GM12878 (cell line): ENCODE data around the gene ABCA10. TPM values are rescaled to one million over a fixed set of nuclear protein-coding genes. Genes with fewer than 3 reads are reported as not detected.

Experiments used
- ATAC-seq: fragments of 200-7000 bp; cut with Tn5 transposase; 3 replicates; pipeline ENCODE4 v1.9.1; 2020; ENCODE audit warnings: mild to moderate bottlenecking, moderate library complexity
- BruUV-seq: library from RNA; stranded (reverse); fragments of 400-500 nt; replicated peaks from 2 replicates; lab custom pipeline; 2021; lab: Mats Ljungman, UMichigan
- CTCF ChIA-PET: fragments of 300-600 bp; sonication (Branson Sonifier 250); formaldehyde crosslinking; extraction: SDS; loops from one replicate; lab custom pipeline; 2021; ENCODE audit warnings: inconsistent platforms; lab: Yijun Ruan, JAX
- POLR2A ChIA-PET: fragments of 350-600 bp; formaldehyde crosslinking; extraction: SDS; loops from one replicate; lab custom pipeline; 2021; ENCODE audit warnings: inconsistent platforms; lab: Charles Lee
- RAD21 ChIA-PET: fragments of 300-600 bp; sonication (Branson Sonifier 250); formaldehyde crosslinking; loops from one replicate; lab custom pipeline; 2023; ENCODE audit warnings: antibody characterized with exemption; ENCODE audit not compliant: unreplicated experiment; lab: Charles Lee
- SMC1A ChIA-PET: fragments of 300-600 bp; sonication (Branson Sonifier 250); formaldehyde crosslinking; loops from one replicate; lab custom pipeline; 2023; ENCODE audit not compliant: unreplicated experiment, uncharacterized antibody; lab: Charles Lee
- DNase-seq: peaks from one replicate; pipeline ENCODE4 v3.0.0-alpha.2; 2011; ENCODE audit warnings: low read depth, low spot score
- FAIRE-seq: peaks from 3 replicates; lab custom pipeline; 2011; peaks lifted over from hg19 to GRCh38; lab: Jason Lieb, UNC
- H2AFZ ChIP-seq: 2 replicates; pipeline ENCODE4 v1.6.0; 2011; ENCODE audit warnings: low read depth, low read length, control low read depth; ENCODE audit not compliant: control insufficient read depth
- H3K27ac ChIP-seq: 2 replicates; pipeline ENCODE4 v1.5.1; 2011; ENCODE audit warnings: control low read depth; ENCODE audit not compliant: control insufficient read depth, insufficient read depth
- H3K27me3 ChIP-seq, 2 experiments: replicated peaks in 1 of 2; 2 replicates each; pipeline versions ENCODE4 v1.6.0 to v1.6.1; 2011; ENCODE audit warnings: low read length in 1 of 2; ENCODE audit not compliant: control insufficient read depth in 2 of 2, insufficient read depth in 2 of 2
- H3K36me3 ChIP-seq, 2 experiments: 2 replicates each; pipeline ENCODE4 v1.5.1; 2011; ENCODE audit warnings: low read length in 1 of 2; ENCODE audit not compliant: control insufficient read depth in 2 of 2, insufficient read depth in 2 of 2
- H3K4me1 ChIP-seq: 2 replicates; pipeline ENCODE4 v1.6.1; 2011; ENCODE audit warnings: mild to moderate bottlenecking, low read length, moderate library complexity, mixed read lengths; ENCODE audit not compliant: control insufficient read depth, insufficient read depth
- H3K4me2 ChIP-seq: 2 replicates; pipeline ENCODE4 v1.6.0; 2011; ENCODE audit warnings: control low read depth; ENCODE audit not compliant: control insufficient read depth, insufficient read depth
- H3K4me3 ChIP-seq: fragments of 200-600 bp; sonication (generic); 2 replicates; pipeline ENCODE4 v1.5.1; 2016
- H3K79me2 ChIP-seq: 2 replicates; pipeline ENCODE4 v1.6.0; 2011; ENCODE audit warnings: low read length; ENCODE audit not compliant: control insufficient read depth, insufficient read depth
- H3K9ac ChIP-seq: 2 replicates; pipeline ENCODE4 v1.8.0; 2011; ENCODE audit warnings: low read length, control low read depth, mixed read lengths; ENCODE audit not compliant: control insufficient read depth, insufficient read depth
- H3K9me3 ChIP-seq: replicated peaks from 3 replicates; pipeline ENCODE4 v1.5.1; 2011; ENCODE audit warnings: mild to moderate bottlenecking, low read length; ENCODE audit not compliant: control insufficient read depth, insufficient read depth
- H4K20me1 ChIP-seq: 2 replicates; pipeline ENCODE4 v1.6.0; 2011; ENCODE audit not compliant: control insufficient read depth, insufficient read depth
- ATF3 ChIP-seq: IDR thresholded peaks from 2 replicates; pipeline ENCODE4 v1.6.1; 2011; ENCODE audit warnings: low read depth, mild to moderate bottlenecking, low read length, moderate library complexity, borderline replicate concordance; ENCODE audit errors: extremely low read depth
- CREM ChIP-seq: IDR thresholded peaks from 2 replicates; pipeline ENCODE4 v1.6.1; 2014; ENCODE audit warnings: antibody characterized with exemption, low read depth
- ESRRA ChIP-seq: IDR thresholded peaks from 2 replicates; pipeline ENCODE4 v1.6.1; 2012; ENCODE audit warnings: mild to moderate bottlenecking, low read length, improper control_type of control experiment
- NBN ChIP-seq: fragments of 450-650 bp; IDR thresholded peaks from 2 replicates; pipeline ENCODE4 v1.6.1; 2016
- PAX8 ChIP-seq: fragments of 450-650 bp; IDR thresholded peaks from 2 replicates; pipeline ENCODE4 v1.6.1; 2017; ENCODE audit warnings: mild to moderate bottlenecking, moderate library complexity
- SMAD1 ChIP-seq: fragments of 450-650 bp; IDR thresholded peaks from 2 replicates; pipeline ENCODE4 v1.6.1; 2018; ENCODE audit warnings: mild to moderate bottlenecking, low read depth; ENCODE audit not compliant: partially characterized antibody
- SMAD5 ChIP-seq: IDR thresholded peaks from 2 replicates; pipeline ENCODE4 v1.6.1; 2016; ENCODE audit warnings: antibody characterized with exemption, low read depth
- STAT1 ChIP-seq: fragments of 450-650 bp; conservative IDR thresholded peaks from 2 replicates; pipeline ENCODE4 v1.6.1; 2014; ENCODE audit warnings: antibody characterized with exemption, mild to moderate bottlenecking
- ZNF24 ChIP-seq: fragments of 450-650 bp; IDR thresholded peaks from 2 replicates; pipeline ENCODE4 v1.6.1; 2017; ENCODE audit warnings: antibody characterized with exemption, mild to moderate bottlenecking
- ZNF384 ChIP-seq: IDR thresholded peaks from 2 replicates; pipeline ENCODE4 v1.6.1; 2012; ENCODE audit warnings: low read depth, mild to moderate bottlenecking, low read length, improper control_type of control experiment, borderline replicate concordance
- ZNF622 ChIP-seq: fragments of 450-650 bp; IDR thresholded peaks from 2 replicates; pipeline ENCODE4 v1.6.1; 2017; ENCODE audit warnings: mild to moderate bottlenecking, inconsistent platforms
- WGBS: methylation state at CpG from one replicate; pipeline ENCODE4 v1.1.6; 2016; ENCODE audit warnings: low lambda C conversion rate; ENCODE audit not compliant: insufficient replicate concordance, insufficient coverage; ENCODE audit errors: missing lambda C conversion rate; 5-methylcytosine and 5-hydroxymethylcytosine counted together
- in situ Hi-C: fragments of 300-500 bp; cut with MboI; formaldehyde crosslinking; loops from 9 replicates; pipeline ENCODE4 v1.14.3; 2018; ENCODE audit warnings: mixed read lengths
- intact Hi-C: fragments of 100-400 bp; cut with micrococcal nuclease; formaldehyde crosslinking; loops from one replicate; pipeline ENCODE4 v1.14.2; 2022; ENCODE audit not compliant: unreplicated experiment
- polyA plus RNA-seq, 11 experiments: library from polyadenylated mRNA; depleted of rRNA in 4 of 11; unstranded in 6 of 11; stranded (reverse) in 5 of 11; fragments of >200 nt; fragmentation: Nextera tagmentation in 4 of 11; fragmentation: Illumina TruSeq in 1 of 11; extraction: Ambion mirVana in 4 of 11; extraction: Trizol in 1 of 11; gene quantifications; 1 replicate in 1 of 11; 2 replicates in 10 of 11; pipeline versions ENCODE4 v1.2.1 to v1.2.3, GENCODE V29; 2011 to 2016; ENCODE audit warnings: inconsistent platforms in 2 of 11, missing spikeins in 2 of 11, low read depth in 1 of 11
- total RNA-seq, 4 experiments: library from RNA; depleted of rRNA in 3 of 4; stranded (reverse); fragments of >200 nt in 3 of 4; fragmentation: Illumina TruSeq in 1 of 4; extraction: Trizol in 1 of 4; gene quantifications; 2 replicates each; pipeline versions ENCODE4 v1.2.1 to v1.2.3, GENCODE V29; 2013 to 2021
- TF ChIP-seq, protein P1 (sequence below): fragments of 450-650 bp; IDR thresholded peaks from 2 replicates; pipeline ENCODE4 v1.6.1; 2016; ENCODE audit warnings: mild to moderate bottlenecking, moderate library complexity, borderline replicate concordance
- TF ChIP-seq, protein P2 (sequence below): IDR thresholded peaks from 2 replicates; pipeline ENCODE4 v1.6.1; 2012; ENCODE audit warnings: low read depth, low read length, improper control_type of control experiment

The ABCA10 gene
- total and polyA plus RNA-seq, 10 of the 15 experiments (the other 5 are each of a cell fraction or from before 2014, with no cell fraction given) = 0.33 to 3.0 (median 0.83) TPM

DNA sequence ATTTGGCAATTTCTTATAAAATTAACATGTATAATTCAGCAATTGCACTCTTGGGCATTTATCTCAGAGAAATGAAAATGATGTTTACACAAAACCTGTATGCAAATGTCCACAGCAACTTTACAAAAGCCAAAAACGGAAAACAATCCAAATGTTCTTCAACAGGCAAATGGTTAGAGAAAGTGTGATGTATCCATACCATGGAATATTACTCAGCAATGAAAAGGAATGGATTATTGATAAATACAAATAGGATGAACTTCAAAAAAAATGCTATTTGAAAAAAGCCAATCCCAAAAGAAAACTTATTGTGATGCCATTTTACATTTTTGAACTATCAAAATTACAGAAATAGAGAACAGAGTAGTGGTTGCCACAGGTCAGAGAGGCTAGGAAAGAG is 37.2 kb upstream of the ABCA10 start:
- no peaks in the 10 kb centered on the region for H3K27me3 ChIP-seq
- no peaks in the 10 kb centered on the region for H3K9me3 ChIP-seq
- BruUV-seq = no TSS peak
- SMC1A ChIA-PET = interaction anchor here (1.2 kb wide), 1 partner anchor 145 kb away, joined by 3 read pairs; no protein-coding TSS in a partner anchor
- H3K4me1 ChIP-seq = no peaks in the 10 kb centered on the region
- no peaks in the 10 kb centered on the region for H4K20me1 ChIP-seq
- no peak overlapping the region for H3K27ac ChIP-seq
- WGBS = 43% methylated on average over 1 of the region's 1 CpG
- intact Hi-C loops = no loop called here
- no peak overlapping the region for H3K4me2 ChIP-seq
- no peak overlapping the region for H3K4me3 ChIP-seq
- no peak for TF ChIP-seq NBN
- TF ChIP-seq SMAD1 = no peak
- TF ChIP-seq ESRRA = no peak
- in situ Hi-C loops = no loop called here
- H3K36me3 ChIP-seq = no peaks in the 10 kb centered on the region; a peak in 1 of 4 replicates
- DNase-seq (no peak), ATAC-seq (no peak), FAIRE-seq (no peak)
- POLR2A ChIA-PET = no interaction called here
- no peak overlapping the region for H3K9ac ChIP-seq
- RAD21 ChIA-PET = interaction anchor here (1.0 kb wide), 1 partner anchor 61 kb away, joined by 3 read pairs; the partner anchor contains the start of gene ABCA5
- H2AFZ ChIP-seq = no peak overlapping the region
- H3K79me2 ChIP-seq = no peaks in the 10 kb centered on the region
- CTCF ChIA-PET = interaction anchor here (1.4 kb wide), 1 partner anchor 130 kb away, joined by 5 read pairs; no protein-coding TSS in a partner anchor

GRCh38 chr17:69254187-69254586 is 25.6 kb upstream of the ABCA10 start:
- BruUV-seq = no TSS peak
- Histone ChIP-seq H3K9me3 (no peaks in the 10 kb centered on the region), H3K9ac (no peak overlapping the region), H3K79me2 (no peaks in the 10 kb centered on the region), H3K4me1 (no peaks in the 10 kb centered on the region), H3K27me3 (no peaks in the 10 kb centered on the region), H3K27ac (no peak overlapping the region), H3K4me3 (no peak overlapping the region), H3K36me3 (peaks cover 0 to 8% of the 10 kb centered on the region in 2 experiments; a peak in 2 of 4 replicates), H4K20me1 (no peaks in the 10 kb centered on the region), H3K4me2 (no peak overlapping the region), H2AFZ (no peak overlapping the region)
- 36% methylated on average over 1 of the region's 1 CpG for WGBS
- POLR2A ChIA-PET = no interaction called here
- ATAC-seq (no peak), FAIRE-seq (no peak), DNase-seq (no peak)
- in situ Hi-C loops (no loop called here), intact Hi-C loops (no loop called here)
- SMC1A ChIA-PET = interaction anchor here (1.1 kb wide), 1 partner anchor 479 kb away, joined by 3 read pairs; no protein-coding TSS in a partner anchor
- RAD21 ChIA-PET = no interaction called here
- CTCF ChIA-PET = interaction anchor here (0.6 to 2.2 kb wide), 4 partner anchors 8 to 1513 kb away, joined by 3 to 8 read pairs (median 4); no protein-coding TSS in a partner anchor
- TF ChIP-seq ZNF622 (no peak), NBN (no peak), SMAD5 (no peak), ATF3 (no peak), PAX8 (no peak), ZNF384 (no peak), STAT1 (no peak), CREM (no peak), ZNF24 (no peak)
- TF ChIP-seq, protein P1, sequence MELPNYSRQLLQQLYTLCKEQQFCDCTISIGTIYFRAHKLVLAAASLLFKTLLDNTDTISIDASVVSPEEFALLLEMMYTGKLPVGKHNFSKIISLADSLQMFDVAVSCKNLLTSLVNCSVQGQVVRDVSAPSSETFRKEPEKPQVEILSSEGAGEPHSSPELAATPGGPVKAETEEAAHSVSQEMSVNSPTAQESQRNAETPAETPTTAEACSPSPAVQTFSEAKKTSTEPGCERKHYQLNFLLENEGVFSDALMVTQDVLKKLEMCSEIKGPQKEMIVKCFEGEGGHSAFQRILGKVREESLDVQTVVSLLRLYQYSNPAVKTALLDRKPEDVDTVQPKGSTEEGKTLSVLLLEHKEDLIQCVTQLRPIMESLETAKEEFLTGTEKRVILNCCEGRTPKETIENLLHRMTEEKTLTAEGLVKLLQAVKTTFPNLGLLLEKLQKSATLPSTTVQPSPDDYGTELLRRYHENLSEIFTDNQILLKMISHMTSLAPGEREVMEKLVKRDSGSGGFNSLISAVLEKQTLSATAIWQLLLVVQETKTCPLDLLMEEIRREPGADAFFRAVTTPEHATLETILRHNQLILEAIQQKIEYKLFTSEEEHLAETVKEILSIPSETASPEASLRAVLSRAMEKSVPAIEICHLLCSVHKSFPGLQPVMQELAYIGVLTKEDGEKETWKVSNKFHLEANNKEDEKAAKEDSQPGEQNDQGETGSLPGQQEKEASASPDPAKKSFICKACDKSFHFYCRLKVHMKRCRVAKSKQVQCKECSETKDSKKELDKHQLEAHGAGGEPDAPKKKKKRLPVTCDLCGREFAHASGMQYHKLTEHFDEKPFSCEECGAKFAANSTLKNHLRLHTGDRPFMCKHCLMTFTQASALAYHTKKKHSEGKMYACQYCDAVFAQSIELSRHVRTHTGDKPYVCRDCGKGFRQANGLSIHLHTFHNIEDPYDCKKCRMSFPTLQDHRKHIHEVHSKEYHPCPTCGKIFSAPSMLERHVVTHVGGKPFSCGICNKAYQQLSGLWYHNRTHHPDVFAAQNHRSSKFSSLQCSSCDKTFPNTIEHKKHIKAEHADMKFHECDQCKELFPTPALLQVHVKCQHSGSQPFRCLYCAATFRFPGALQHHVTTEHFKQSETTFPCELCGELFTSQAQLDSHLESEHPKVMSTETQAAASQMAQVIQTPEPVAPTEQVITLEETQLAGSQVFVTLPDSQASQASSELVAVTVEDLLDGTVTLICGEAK = no peak
- TF ChIP-seq, protein P2, sequence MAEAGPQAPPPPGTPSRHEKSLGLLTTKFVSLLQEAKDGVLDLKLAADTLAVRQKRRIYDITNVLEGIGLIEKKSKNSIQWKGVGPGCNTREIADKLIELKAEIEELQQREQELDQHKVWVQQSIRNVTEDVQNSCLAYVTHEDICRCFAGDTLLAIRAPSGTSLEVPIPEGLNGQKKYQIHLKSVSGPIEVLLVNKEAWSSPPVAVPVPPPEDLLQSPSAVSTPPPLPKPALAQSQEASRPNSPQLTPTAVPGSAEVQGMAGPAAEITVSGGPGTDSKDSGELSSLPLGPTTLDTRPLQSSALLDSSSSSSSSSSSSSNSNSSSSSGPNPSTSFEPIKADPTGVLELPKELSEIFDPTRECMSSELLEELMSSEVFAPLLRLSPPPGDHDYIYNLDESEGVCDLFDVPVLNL = no peak
